HEK293T (cell line): ENCODE results near the gene NTN3.

ENCODE experiments used
- ARNT ChIP-seq: fragments of 450-650 bp; IDR thresholded peaks from 2 replicates; pipeline ENCODE4 v1.6.1; 2017; ENCODE audit warnings: mild to moderate bottlenecking
- BHLHE40 ChIP-seq: fragments of 450-650 bp; IDR thresholded peaks from 2 replicates; pipeline ENCODE4 v1.6.1; 2016; ENCODE audit warnings: mild to moderate bottlenecking, moderate library complexity, borderline replicate concordance
- ELF4 ChIP-seq: fragments of 450-650 bp; IDR thresholded peaks from 2 replicates; pipeline ENCODE4 v1.6.1; 2017; ENCODE audit warnings: antibody characterized with exemption
- FOXK2 ChIP-seq: fragments of 450-650 bp; IDR thresholded peaks from 2 replicates; pipeline ENCODE4 v1.6.1; 2016; ENCODE audit warnings: mild to moderate bottlenecking
- FOXM1 ChIP-seq: fragments of 450-650 bp; IDR thresholded peaks from 2 replicates; pipeline ENCODE4 v1.6.1; 2017; ENCODE audit warnings: mild to moderate bottlenecking, borderline replicate concordance
- HDGF ChIP-seq: fragments of 450-650 bp; IDR thresholded peaks from 2 replicates; pipeline ENCODE4 v1.6.1; 2017; ENCODE audit warnings: antibody characterized with exemption, borderline replicate concordance
- LEF1 ChIP-seq: fragments of 450-650 bp; IDR thresholded peaks from 2 replicates; pipeline ENCODE4 v1.6.1; 2017; ENCODE audit warnings: mild to moderate bottlenecking, borderline replicate concordance
- NFRKB ChIP-seq: fragments of 450-650 bp; IDR thresholded peaks from 2 replicates; pipeline ENCODE4 v1.6.1; 2016; ENCODE audit warnings: mild to moderate bottlenecking, moderate library complexity
- PKNOX1 ChIP-seq: fragments of 450-650 bp; IDR thresholded peaks from 2 replicates; pipeline ENCODE4 v1.6.1; 2016
- SP1 ChIP-seq: fragments of 450-650 bp; IDR thresholded peaks from 2 replicates; pipeline ENCODE4 v1.6.1; 2017
- SUZ12 ChIP-seq: fragments of 450-650 bp; IDR thresholded peaks from 2 replicates; pipeline ENCODE4 v1.6.1; 2016; ENCODE audit warnings: mild to moderate bottlenecking
- TARDBP ChIP-seq: fragments of 450-650 bp; IDR thresholded peaks from 2 replicates; pipeline ENCODE4 v1.6.1; 2016
- ZNF384 ChIP-seq: fragments of 450-650 bp; IDR thresholded peaks from 2 replicates; pipeline ENCODE4 v1.6.1; 2016

- TF ChIP-seq NFRKB (no peak), BHLHE40 (no peak), TARDBP (no peak), SUZ12 (no peak), SP1 (no peak), ZNF384 (no peak), LEF1 (no peak), HDGF (no peak), ARNT (no peak), ELF4 (no peak), FOXK2 (no peak), FOXM1 (no peak), PKNOX1 (no peak)
Measured at GRCh38 chr16:2471016-2471652, at the start of gene NTN3.
